Activated naive CD8-positive, alpha-beta T cell (primary cell): ENCODE measurements around the gene KIFC1.
"Not testable (repeated sequence)": the region's sequence is repeated elsewhere in the genome, so short reads cannot be mapped to it uniquely, and the experiment has no call there.

Source experiments
- H3K27ac Mint-ChIP-seq: one replicate; pipeline ENCODE4 v1.8.0; 2021; ENCODE audit warnings: mixed read lengths
- H3K27me3 Mint-ChIP-seq: one replicate; pipeline ENCODE4 v1.8.0; 2021; ENCODE audit warnings: mixed read lengths
- H3K36me3 Mint-ChIP-seq: one replicate; pipeline ENCODE4 v1.8.0; 2021; ENCODE audit warnings: mixed read lengths
- H3K4me1 Mint-ChIP-seq: one replicate; pipeline ENCODE4 v1.8.0; 2021; ENCODE audit warnings: low read depth, mixed read lengths
- H3K4me3 Mint-ChIP-seq: one replicate; pipeline ENCODE4 v1.8.0; 2021; ENCODE audit warnings: mild to moderate bottlenecking, mixed read lengths
- H3K9me3 Mint-ChIP-seq: one replicate; pipeline ENCODE4 v1.8.0; 2021; ENCODE audit warnings: low read depth, mixed read lengths

The KIFC1 gene

DNA sequence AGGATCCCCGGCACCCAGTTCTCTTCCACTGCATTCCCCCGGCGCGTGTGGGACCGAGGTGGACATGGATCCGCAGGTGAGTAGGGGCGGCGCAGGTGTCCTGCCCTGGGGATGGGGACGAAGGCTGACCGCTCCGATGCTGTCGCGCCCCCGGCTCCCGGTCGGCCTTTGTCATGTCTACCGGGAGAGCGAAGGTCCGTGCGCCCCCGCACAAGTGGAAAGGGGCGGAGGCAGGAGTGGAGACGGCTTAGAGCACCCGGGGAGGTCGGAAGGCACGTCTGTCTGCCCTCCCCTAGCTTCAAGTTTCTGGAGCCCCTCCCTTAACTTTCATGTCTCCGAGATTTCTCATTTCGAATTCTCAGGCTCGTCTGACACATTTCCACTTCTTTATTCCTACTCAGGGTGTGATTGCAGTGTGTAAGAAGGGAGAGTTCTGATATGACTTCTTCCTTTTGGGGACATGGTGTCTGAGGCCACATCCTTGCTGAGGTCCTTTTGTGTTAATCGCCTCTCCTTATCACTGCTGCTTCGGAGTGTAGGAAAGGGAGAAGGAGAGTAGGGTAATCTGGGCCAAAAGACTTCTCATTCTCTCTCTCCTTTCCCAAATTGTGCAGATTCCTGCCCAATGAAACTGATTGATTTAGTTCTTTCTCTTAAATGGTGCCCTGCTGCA, 435 bp downstream of the KIFC1 start:
- peak overlapping the region; percentile 95 for H3K27ac Mint-ChIP-seq
- H3K27me3 Mint-ChIP-seq: no peaks in the 10 kb centered on the region
- H3K4me1 Mint-ChIP-seq: peaks cover 16% of the 10 kb centered on the region
- peak overlapping the region; percentile 85 for H3K4me3 Mint-ChIP-seq
- H3K36me3 Mint-ChIP-seq: no peaks in the 10 kb centered on the region
- no peaks in the 10 kb centered on the region for H3K9me3 Mint-ChIP-seq

DNA sequence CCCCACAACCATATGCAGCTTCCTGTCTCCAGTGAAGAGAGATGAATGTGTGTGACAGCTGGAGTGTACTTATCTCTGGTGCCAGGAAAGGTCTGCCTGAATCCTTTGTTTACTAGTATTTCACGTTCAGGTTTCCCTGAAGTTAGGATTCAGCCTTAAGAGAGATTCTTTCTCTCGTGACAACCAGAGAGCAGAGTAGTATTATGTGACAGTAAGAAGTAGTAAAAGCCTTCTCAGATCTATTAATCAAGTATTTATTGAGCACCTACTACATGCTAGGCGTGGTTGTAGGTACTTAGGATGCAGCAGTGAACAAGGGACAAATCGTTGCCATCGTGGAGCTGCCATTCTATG, 949 bp downstream of the KIFC1 start:
- H3K27ac Mint-ChIP-seq: peak overlapping the region; percentile 13
- no peaks in the 10 kb centered on the region for H3K27me3 Mint-ChIP-seq
- H3K36me3 Mint-ChIP-seq: no peaks in the 10 kb centered on the region
- H3K9me3 Mint-ChIP-seq: no peaks in the 10 kb centered on the region
- peaks cover 16% of the 10 kb centered on the region for H3K4me1 Mint-ChIP-seq
- H3K4me3 Mint-ChIP-seq: peak overlapping the region; percentile 85

DNA sequence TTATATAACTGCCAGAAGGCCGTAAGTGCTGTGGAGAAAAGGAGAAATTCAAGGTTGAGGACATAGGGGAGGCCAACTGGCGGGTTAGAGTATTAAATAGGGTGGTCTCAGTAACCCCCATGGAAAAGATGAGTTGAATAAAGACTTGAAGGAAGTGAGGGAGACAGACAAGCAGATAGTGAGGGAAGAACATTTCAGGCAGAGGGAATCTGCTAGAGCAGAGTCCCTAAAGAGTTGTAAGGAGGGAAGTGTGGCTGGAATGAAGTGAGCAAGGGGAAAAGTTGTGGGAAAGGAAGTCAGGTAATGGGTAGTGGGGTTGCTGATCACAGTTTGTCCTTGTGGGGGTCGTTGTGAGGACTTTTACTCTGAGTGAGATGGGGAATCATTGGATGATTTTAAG, 1.4 kb downstream of the KIFC1 start:
- Mint-ChIP-seq H3K9me3 (no peaks in the 10 kb centered on the region), H3K27ac (no peak overlapping the region), H3K36me3 (no peaks in the 10 kb centered on the region), H3K27me3 (no peaks in the 10 kb centered on the region), H3K4me3 (no peak overlapping the region), H3K4me1 (peaks cover 16% of the 10 kb centered on the region)

DNA sequence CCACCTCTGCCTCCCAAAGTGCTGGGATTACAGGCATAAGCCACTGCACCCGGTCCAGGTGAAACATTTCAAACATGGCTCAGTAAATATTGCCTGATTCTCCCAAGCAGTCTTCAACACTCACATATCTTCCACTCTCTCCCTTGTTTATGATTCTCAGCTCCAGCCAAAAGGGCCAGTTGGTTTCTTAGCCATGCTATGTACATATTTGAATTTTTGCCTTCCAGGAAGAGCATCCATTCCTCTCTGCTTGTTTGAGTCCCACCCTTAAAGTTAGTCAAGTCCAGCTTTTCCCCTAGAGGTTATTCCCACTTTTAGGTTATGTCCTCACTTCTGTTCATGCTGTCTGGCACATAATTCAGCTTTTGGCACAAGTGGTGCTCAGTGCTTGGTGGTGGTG, 5.9 kb downstream of the KIFC1 start:
- Mint-ChIP-seq H3K9me3 (no peaks in the 10 kb centered on the region), H3K36me3 (no peaks in the 10 kb centered on the region), H3K27me3 (no peaks in the 10 kb centered on the region), H3K27ac (no peak overlapping the region), H3K4me1 (peaks cover under 1% of the 10 kb centered on the region), H3K4me3 (no peak overlapping the region)

DNA sequence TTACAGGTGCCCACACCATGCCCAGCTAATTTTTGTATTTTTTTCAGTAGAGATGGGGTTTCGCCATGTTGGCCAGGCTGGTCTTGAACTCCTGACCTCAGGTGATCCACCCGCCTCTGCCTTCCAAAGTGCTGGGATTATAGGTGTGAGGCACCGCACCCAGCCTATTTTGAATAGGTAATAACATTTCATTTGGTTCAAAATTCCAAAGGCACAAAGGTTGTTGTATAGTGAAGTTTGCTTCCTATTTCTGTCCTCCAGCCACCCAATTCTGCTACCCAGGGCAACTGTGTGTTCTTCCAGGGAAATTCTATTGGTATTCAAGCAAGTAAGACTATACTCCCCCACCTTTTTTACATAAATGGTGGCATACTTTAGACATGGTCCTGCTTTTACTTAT, 7.0 kb downstream of the KIFC1 start:
- H3K4me1 Mint-ChIP-seq, H3K36me3 Mint-ChIP-seq, H3K9me3 Mint-ChIP-seq, H3K4me3 Mint-ChIP-seq, H3K27me3 Mint-ChIP-seq, H3K27ac Mint-ChIP-seq: not testable (repeated sequence)

DNA sequence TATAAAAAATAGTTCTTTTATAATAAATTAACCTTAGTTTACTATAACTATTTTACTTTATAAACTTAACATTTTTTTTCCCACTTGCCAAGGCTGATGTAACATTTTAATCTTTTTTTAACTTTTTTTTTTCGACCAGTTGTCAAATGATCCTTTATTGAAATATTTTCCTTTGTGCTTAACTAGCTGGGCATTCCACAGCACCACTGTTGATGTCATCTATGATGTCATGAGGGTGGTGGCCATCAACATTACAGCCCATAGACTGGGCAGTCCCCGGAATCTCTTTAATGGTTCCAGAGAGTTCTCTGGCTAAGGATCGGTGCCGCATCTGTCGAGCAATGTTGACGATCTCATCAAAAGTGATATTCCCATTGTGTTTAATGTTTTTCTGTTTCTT, 8.3 kb downstream of the KIFC1 start:
- not testable (repeated sequence) for H3K4me1 Mint-ChIP-seq, H3K9me3 Mint-ChIP-seq, H3K27me3 Mint-ChIP-seq, H3K27ac Mint-ChIP-seq, H3K4me3 Mint-ChIP-seq, H3K36me3 Mint-ChIP-seq

DNA sequence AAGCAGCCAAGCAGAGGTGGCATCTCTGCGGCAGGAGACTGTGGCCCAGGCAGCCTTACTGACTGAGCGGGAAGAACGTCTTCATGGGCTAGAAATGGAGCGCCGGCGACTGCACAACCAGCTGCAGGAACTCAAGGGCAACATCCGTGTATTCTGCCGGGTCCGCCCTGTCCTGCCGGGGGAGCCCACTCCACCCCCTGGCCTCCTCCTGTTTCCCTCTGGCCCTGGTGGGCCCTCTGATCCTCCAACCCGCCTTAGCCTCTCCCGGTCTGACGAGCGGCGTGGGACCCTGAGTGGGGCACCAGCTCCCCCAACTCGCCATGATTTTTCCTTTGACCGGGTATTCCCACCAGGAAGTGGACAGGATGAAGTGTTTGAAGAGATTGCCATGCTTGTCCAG, 13.3 kb downstream of the KIFC1 start:
- Mint-ChIP-seq H3K27me3 (no peaks in the 10 kb centered on the region), H3K27ac (no peak overlapping the region), H3K4me3 (no peak overlapping the region), H3K9me3 (no peaks in the 10 kb centered on the region), H3K36me3 (no peaks in the 10 kb centered on the region), H3K4me1 (peaks cover 6% of the 10 kb centered on the region)

DNA sequence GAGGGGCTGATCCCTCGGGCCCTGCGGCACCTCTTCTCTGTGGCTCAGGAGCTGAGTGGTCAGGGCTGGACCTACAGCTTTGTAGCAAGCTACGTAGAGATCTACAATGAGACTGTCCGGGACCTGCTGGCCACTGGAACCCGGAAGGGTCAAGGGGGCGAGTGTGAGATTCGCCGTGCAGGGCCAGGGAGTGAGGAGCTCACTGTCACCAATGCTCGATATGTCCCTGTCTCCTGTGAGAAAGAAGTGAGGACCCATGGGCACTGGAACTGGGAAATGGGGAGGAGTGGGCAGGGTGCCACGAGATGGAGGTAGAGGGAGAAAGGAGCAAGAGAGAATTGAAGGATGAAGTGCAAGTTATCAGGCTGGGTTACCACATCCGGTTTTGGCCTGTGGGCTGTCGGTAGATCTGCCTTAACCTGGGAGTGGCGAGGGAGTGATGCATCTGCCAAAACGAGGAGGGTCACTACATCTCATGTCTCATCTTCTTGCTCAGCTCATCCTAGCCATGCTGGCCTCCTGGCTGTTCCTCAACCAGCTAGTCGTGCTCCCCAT, 13.8 kb downstream of the KIFC1 start:
- H3K27ac Mint-ChIP-seq: no peak overlapping the region

DNA sequence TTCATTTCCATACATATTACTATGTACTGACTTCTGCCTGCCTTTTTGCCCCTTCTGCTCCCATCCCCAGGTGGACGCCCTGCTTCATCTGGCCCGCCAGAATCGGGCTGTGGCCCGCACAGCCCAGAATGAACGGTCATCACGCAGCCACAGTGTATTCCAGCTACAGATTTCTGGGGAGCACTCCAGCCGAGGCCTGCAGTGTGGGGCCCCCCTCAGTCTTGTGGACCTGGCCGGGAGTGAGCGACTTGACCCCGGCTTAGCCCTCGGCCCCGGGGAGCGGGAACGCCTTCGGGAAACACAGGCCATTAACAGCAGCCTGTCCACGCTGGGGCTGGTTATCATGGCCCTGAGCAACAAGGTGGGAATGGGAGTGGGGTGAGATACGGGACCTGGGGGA, 14.5 kb downstream of the KIFC1 start:
- H3K9me3 Mint-ChIP-seq: no peaks in the 10 kb centered on the region
- no peak overlapping the region for H3K27ac Mint-ChIP-seq
- peaks cover 9% of the 10 kb centered on the region for H3K4me1 Mint-ChIP-seq
- H3K4me3 Mint-ChIP-seq: no peak overlapping the region
- no peaks in the 10 kb centered on the region for H3K27me3 Mint-ChIP-seq
- no peaks in the 10 kb centered on the region for H3K36me3 Mint-ChIP-seq

More for the DNA sequence above, 13.8 kb downstream of the KIFC1 start:
- H3K36me3 Mint-ChIP-seq: no peaks in the 10 kb centered on the region
- H3K27me3 Mint-ChIP-seq: no peaks in the 10 kb centered on the region
- peaks cover 9% of the 10 kb centered on the region for H3K4me1 Mint-ChIP-seq
- H3K9me3 Mint-ChIP-seq: no peaks in the 10 kb centered on the region
- H3K4me3 Mint-ChIP-seq: no peak overlapping the region

DNA sequence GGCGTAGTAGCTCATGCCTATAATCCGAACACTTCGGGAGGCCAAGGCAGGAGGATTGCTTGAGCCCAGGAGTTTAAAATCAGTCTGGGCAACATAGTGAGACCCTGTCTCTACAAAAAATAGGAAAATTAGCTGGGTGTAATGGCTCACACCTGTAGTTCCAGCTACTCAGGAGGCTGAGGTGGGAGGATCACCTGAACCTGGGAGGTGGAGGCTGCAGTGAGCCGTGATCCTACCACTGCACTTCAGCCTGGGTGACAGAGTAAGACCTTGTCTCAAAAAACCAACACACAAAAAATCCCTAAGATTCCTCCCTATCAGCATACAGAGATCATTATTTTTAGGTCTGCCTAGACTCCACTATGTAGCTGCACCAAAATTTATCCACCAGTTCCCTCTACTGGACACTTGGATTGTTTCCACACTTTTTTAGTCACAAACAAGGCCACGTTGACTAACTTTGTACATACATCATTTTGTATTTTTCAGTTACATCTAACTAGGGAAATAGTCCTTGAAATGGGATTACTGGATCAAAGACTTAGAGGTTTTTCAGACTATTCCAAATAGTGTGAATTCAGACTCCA, 15.6 kb downstream of the KIFC1 start:
- Mint-ChIP-seq H3K36me3 (no peaks in the 10 kb centered on the region), H3K4me3 (no peak overlapping the region), H3K4me1 (peaks cover 15% of the 10 kb centered on the region), H3K27me3 (no peaks in the 10 kb centered on the region), H3K27ac (no peak overlapping the region), H3K9me3 (no peaks in the 10 kb centered on the region)

DNA sequence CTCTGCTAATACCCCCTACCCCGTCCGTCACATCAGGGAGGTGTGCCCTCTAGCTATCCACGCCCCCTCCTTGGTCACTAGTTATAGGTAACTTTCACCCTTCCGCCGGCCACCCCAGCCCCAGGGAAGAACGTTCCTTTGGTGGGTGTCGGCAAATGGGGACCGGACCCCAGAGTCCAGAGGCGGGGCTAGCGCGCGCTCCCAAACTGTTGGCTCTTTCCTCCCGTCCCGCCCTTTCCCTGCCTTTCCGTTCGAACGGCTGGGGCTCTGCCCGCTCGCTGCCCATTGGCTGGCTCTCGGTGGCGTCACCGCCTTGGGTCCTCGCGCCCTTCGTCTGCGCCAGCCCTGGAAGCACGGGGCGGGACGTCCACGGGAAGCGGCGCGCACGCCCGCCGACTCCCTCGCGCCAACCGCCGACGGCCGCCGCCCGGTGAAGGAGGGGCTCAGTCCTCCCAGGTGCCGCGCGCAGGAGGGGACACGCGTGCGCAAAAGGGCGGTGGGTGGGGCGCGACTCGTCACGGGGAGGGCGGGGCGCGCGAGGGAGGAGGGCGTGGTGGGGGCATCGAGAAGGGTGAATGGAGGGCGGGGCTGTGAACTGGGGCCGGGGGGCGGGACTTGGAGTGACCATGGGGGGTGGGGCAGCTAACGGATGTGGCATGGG, 18.6 kb downstream of the KIFC1 start:
- Mint-ChIP-seq H3K27me3 (no peaks in the 10 kb centered on the region), H3K36me3 (no peaks in the 10 kb centered on the region), H3K4me1 (peaks cover 41% of the 10 kb centered on the region), H3K9me3 (no peaks in the 10 kb centered on the region), H3K27ac (peak overlapping the region; percentile 89), H3K4me3 (peak overlapping the region; percentile 90)

DNA sequence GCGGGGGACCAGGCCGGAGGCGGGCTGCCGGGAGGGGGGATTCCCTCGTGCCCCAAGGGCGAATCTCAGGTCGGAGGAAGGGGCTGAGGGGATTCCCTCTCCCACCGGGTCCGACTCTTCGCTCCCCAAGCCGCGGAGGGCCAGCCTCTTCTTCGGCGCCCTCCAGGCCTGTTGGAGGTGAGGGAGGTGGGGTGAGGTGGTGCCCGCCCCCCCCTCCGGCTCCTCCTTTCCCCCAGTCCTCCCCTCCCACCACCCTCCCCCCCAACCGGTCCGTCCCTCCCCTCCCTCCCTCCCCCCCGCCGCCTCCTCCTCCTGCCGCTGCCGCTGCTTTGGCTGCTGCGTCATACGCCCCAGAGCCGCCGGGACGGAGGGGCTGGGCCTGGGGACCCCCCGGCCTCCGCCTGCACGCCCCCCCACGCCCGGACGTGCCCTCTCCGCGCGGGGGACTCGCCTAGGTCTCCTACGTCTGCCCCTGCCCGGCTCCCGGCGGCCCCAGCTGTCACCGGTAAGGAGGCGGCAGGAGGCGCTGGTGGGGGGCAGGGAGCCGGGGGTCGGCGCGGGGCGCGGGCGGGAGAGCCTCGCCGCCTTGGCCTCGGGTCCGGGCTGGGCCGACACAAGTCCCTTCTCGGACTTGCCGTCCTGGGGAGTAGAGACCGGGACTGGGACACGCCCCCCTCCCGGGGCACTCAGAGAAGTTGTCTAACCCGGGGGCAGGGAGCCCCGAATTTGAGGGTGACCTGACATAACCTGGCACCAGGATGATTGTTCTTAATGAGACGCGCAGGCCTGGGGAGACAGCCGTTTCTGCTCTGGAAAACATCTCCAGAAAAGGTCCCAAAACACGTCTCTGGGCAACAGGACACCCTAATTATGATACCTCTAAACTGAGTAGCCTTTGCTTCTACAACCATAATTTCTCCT, 19.3 kb downstream of the KIFC1 start, which contains the start of gene PHF1:
Gene PHF1 (plus strand): TSS at position 304 of the 921 bp plus-strand sequence. CDS start 1,250 bp downstream, outside the sequence.
- Mint-ChIP-seq H3K4me1 (peaks cover 49% of the 10 kb centered on the region), H3K36me3 (no peaks in the 10 kb centered on the region), H3K4me3 (peak within 1 kb of the TSS; percentile 90), H3K27ac (peak within 1 kb of the TSS; percentile 89), H3K9me3 (no peaks in the 10 kb centered on the region), H3K27me3 (no peaks in the 10 kb centered on the region)

DNA sequence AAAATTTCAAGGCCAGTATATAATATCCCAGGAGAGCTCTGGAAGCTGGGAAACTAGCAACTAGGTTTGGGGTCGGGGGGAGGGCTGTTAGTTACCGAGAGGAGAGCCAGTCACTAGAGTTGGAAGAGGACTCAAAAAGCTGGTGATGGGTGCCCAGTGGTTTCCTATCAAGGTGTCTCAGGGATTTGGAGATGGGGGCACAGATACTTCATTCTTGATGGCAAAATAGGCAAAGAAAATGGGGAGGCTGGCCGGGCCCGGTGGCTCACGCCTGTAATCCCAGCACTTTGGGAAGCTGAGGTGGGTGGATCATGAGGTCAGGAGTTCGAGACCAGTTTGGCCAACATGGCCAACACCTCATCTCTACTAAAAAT, 20.0 kb downstream of the KIFC1 start:
- peak overlapping the region; percentile 86 for H3K4me3 Mint-ChIP-seq
- H3K27me3 Mint-ChIP-seq: no peaks in the 10 kb centered on the region
- H3K27ac Mint-ChIP-seq: peak overlapping the region; percentile 83
- no peaks in the 10 kb centered on the region for H3K36me3 Mint-ChIP-seq
- H3K4me1 Mint-ChIP-seq: peaks cover 55% of the 10 kb centered on the region
- no peaks in the 10 kb centered on the region for H3K9me3 Mint-ChIP-seq

DNA sequence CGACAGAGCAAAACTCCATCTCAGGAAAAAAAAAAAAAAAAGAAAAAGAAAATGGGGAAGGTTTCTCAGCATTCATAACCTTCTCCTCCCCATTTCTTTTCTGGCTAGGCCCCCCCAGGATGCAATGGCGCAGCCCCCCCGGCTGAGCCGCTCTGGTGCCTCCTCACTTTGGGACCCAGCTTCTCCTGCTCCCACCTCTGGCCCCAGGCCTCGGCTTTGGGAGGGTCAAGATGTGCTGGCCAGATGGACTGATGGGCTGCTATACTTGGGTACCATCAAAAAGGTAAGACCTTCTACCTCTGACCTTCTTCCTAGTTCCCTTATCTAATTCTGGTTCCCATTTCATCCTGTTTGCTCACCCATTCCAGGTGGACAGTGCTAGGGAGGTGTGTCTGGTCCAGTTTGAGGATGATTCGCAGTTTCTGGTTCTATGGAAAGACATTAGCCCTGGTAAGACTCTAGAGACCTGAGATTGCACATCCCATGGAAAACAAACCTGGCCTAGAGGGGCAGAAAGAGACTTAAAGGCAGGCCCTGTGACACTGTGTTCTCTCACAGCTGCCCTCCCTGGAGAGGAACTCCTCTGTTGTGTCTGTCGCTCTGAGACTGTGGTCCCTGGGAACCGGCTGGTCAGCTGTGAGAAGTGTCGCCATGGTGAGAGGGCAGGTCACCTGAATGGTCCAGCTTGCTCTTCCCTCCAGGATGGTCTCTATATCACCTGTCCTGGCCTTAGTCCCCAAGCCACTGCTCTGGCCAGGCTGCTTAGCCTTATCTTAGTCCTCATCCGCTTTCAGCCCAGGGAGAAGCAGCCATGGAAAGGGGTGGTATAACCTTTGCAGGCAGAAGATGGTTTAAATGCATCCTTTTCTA, 20.8 kb downstream of the KIFC1 start:
- H3K4me3 Mint-ChIP-seq: peak overlapping the region; percentile 70
- no peaks in the 10 kb centered on the region for H3K9me3 Mint-ChIP-seq
- H3K36me3 Mint-ChIP-seq: peaks cover 2% of the 10 kb centered on the region
- peaks cover 61% of the 10 kb centered on the region for H3K4me1 Mint-ChIP-seq
- no peaks in the 10 kb centered on the region for H3K27me3 Mint-ChIP-seq
- H3K27ac Mint-ChIP-seq: peak overlapping the region; percentile 69
